Esophagus squamous epithelium (tissue), 5 donors: ENCODE measurements around the gene CPPED1. TPM values are rescaled to one million over a fixed set of nuclear protein-coding genes. Genes with fewer than 3 reads are reported as not detected.

Experiments
- DNase-seq: peaks from one replicate; lab custom pipeline; 2025; lab: John Stamatoyannopoulos, UW
- H3K27ac ChIP-seq, 4 donors: fragments of 200-600 bp; sonication (generic); one replicate each; pipeline ENCODE4 v1.5.1; 2016 to 2019; ENCODE audit warnings: mild to moderate bottlenecking in 1 of 4
- H3K27me3 ChIP-seq, 4 donors: fragments of 200-600 bp; sonication (generic); 1 replicate in 3 of 4; 2 replicates in 1 of 4; pipeline versions ENCODE4 v1.5.1 to v1.6.0; 2017 to 2021; ENCODE audit warnings: antibody characterized with exemption in 1 of 4
- H3K36me3 ChIP-seq, 3 donors: fragments of 200-600 bp; sonication (generic); one replicate each; pipeline ENCODE4 v1.5.1; 2016 to 2019
- H3K4me1 ChIP-seq, 3 donors: fragments of 200-600 bp; sonication (generic); one replicate each; pipeline ENCODE4 v1.5.1; 2017 to 2019
- H3K4me3 ChIP-seq, 4 donors: fragments of 200-600 bp; sonication (generic); 1 replicate in 3 of 4; 2 replicates in 1 of 4; pipeline ENCODE4 v1.5.1; 2016 to 2019; ENCODE audit warnings: mild to moderate bottlenecking in 2 of 4, moderate library complexity in 1 of 4
- H3K9me3 ChIP-seq, 3 donors: fragments of 200-600 bp; sonication (generic); one replicate each; pipeline ENCODE4 v1.5.1; 2016 to 2019
- POLR2A ChIP-seq, 4 donors: fragments of 450-650 bp; IDR thresholded peaks; one replicate each; pipeline ENCODE4 v1.6.1; 2017; ENCODE audit warnings: antibody characterized with exemption in 4 of 4, mild to moderate bottlenecking in 4 of 4, moderate library complexity in 3 of 4
- WGBS, 2 donors: methylation state at CpG; one replicate each; pipeline ENCODE4 v1.1.5; 2018; 5-methylcytosine and 5-hydroxymethylcytosine counted together
- intact Hi-C: fragments of 100-400 bp; cut with DNase I; formaldehyde crosslinking; loops from one replicate; pipeline ENCODE4 v1.15.0; 2022
- total RNA-seq, 4 donors: library from RNA; depleted of rRNA; stranded (reverse); fragments of >200 nt; gene quantifications; one replicate each; pipeline ENCODE4 v1.1.0, GENCODE V29; 2016
- TF ChIP-seq, protein P1 (sequence below), 6 experiments: fragments of 450-650 bp in 4 of 6; fragments of 200-600 bp in 2 of 6; sonication (generic) in 2 of 6; IDR thresholded peaks; one replicate each; pipeline ENCODE4 v1.5.1; 2016 to 2019; ENCODE audit warnings: antibody characterized with exemption in 6 of 6, mild to moderate bottlenecking in 4 of 6, moderate library complexity in 4 of 6
- donor health status: DM: yes; HTN: yes; CAD: no.

Gene CPPED1
- total RNA-seq, 4 donors from 2014 or later = 14.3 to 45.6 (median 16.8) TPM

DNA sequence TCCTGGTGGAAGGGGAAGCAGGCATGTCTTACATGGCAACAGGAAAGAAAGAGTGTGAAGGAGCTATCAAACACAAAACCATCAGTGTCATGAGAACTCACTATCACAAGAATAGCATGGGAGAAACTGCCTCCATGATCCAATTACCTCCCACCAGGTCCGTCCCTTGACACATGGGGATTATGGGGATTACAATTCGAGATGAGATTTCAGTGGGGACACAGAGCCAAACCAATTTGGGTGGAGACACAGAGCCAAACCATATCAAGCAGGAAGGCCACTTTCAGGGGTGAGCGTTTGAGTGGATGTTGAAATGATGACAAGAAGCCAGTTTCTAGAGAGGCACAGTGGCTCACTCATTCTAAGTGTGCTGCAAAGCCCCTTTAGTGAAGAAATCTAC is 143.8 kb downstream of the CPPED1 start:
- no peak for DNase-seq
- peaks cover 0 to 15% (median 0%) of the 10 kb centered on the region in 3 donors for H3K9me3 ChIP-seq
- no peak overlapping the region for H3K27ac ChIP-seq
- TF ChIP-seq POLR2A (IDR thresholded peaks at IDR 0.05) = no peak
- intact Hi-C loops = no loop called here
- no peak overlapping the region for H3K4me3 ChIP-seq
- WGBS, 2 donors = 71 to 80% methylated on average over 3 of the region's 3 CpGs
- H3K4me1 ChIP-seq = no peaks in the 10 kb centered on the region
- no peaks in the 10 kb centered on the region for H3K27me3 ChIP-seq
- H3K36me3 ChIP-seq = peaks cover 0 to 37% (median 0%) of the 10 kb centered on the region in 3 donors

DNA sequence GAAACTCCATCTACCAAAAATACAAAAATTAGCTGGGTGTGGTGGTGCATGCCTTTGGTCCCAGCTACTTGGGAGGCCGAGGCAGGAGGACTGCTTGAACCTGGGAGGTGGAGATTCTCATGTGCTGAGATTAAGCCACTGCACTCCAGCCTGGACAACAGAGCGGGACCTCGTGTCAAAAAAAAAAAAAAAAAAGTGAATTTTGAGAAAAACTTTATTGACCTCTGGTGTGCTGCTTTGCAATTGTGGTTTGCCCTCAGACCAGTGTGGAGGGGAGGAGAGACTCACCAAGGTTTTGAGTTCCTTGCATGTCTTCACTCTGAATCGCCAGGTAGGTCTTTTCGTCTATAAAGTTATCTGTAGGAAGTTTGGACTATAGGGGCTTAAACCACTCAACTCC is 145.2 kb downstream of the CPPED1 start:
- intact Hi-C loops = no loop called here
- 86 to 94% methylated on average over 5 of the region's 5 CpGs for WGBS, 2 donors
- H3K36me3 ChIP-seq = peaks cover 0 to 24% (median 0%) of the 10 kb centered on the region in 3 donors
- H3K4me3 ChIP-seq = no peak overlapping the region
- TF ChIP-seq, protein P1, sequence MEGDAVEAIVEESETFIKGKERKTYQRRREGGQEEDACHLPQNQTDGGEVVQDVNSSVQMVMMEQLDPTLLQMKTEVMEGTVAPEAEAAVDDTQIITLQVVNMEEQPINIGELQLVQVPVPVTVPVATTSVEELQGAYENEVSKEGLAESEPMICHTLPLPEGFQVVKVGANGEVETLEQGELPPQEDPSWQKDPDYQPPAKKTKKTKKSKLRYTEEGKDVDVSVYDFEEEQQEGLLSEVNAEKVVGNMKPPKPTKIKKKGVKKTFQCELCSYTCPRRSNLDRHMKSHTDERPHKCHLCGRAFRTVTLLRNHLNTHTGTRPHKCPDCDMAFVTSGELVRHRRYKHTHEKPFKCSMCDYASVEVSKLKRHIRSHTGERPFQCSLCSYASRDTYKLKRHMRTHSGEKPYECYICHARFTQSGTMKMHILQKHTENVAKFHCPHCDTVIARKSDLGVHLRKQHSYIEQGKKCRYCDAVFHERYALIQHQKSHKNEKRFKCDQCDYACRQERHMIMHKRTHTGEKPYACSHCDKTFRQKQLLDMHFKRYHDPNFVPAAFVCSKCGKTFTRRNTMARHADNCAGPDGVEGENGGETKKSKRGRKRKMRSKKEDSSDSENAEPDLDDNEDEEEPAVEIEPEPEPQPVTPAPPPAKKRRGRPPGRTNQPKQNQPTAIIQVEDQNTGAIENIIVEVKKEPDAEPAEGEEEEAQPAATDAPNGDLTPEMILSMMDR (IDR thresholded peaks at IDR 0.05) = no peak
- TF ChIP-seq POLR2A (IDR thresholded peaks at IDR 0.05) = no peak
- no peaks in the 10 kb centered on the region for H3K4me1 ChIP-seq
- peaks cover 0 to 15% (median 0%) of the 10 kb centered on the region in 3 donors for H3K9me3 ChIP-seq
- DNase-seq = no peak
- no peaks in the 10 kb centered on the region for H3K27me3 ChIP-seq
- H3K27ac ChIP-seq = no peak overlapping the region

DNA sequence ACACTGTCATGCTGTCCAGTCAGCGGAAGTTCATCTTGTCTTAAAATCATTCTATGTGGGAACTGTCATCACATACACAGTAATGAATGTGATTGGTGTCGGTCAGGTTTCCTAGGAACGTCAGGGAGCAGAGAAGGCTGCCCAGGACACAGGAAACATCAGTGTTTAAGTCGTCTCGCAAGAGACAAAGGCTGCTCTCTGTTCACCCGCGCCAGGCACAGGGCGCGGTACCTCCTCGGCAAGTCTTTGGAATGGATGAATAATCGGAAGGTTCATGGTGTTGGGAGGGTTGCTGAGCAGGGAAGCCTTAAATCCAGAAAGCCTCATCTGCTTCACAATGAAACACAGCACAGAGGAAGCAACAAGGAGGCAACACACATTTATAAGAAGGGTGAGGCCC is 148.2 kb downstream of the CPPED1 start:
- TF ChIP-seq, protein P1 (IDR thresholded peaks at IDR 0.05) = no peak
- TF ChIP-seq POLR2A (IDR thresholded peaks at IDR 0.05) = no peak
- no peak overlapping the region for H3K27ac ChIP-seq
- H3K4me3 ChIP-seq = no peak overlapping the region
- H3K4me1 ChIP-seq = no peaks in the 10 kb centered on the region
- no peak for DNase-seq
- peaks cover 0 to 15% (median 0%) of the 10 kb centered on the region in 3 donors for H3K9me3 ChIP-seq
- 65 to 80% methylated on average over 7 to 11 of the region's 11 CpGs for WGBS, 2 donors
- peaks cover 0 to 8% (median 0%) of the 10 kb centered on the region in 3 donors for H3K36me3 ChIP-seq
- H3K27me3 ChIP-seq = no peaks in the 10 kb centered on the region
- intact Hi-C loops = no loop called here

DNA sequence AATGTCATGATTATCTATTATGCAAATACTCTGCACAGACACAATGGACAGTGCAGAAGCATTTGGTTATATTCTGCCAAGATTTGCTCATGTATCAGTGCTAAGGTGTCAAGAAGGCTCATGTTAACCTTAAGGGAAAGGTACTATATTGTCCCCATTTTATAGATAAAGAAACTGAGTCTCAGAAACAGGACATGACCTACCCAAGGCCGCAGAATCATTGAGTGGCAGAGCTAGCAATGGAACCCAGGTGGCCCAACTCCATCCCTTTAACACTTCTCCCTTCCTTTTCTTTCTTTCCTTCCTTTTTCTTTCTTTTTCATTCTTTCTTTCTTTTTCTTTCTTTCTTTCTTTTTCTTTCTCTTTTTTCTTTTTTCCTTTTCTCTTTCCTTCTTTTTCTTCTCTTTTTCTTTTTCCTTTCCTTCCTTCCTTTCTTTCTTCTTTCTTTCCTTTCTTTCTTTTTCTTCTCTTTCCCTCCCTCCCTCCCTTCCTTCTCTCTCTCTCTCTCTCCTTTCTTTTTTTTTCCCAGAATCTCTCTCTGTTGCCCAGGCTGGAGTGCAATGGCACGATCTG is 149.8 kb downstream of the CPPED1 start:
- no peaks in the 10 kb centered on the region for H3K4me1 ChIP-seq

DNA sequence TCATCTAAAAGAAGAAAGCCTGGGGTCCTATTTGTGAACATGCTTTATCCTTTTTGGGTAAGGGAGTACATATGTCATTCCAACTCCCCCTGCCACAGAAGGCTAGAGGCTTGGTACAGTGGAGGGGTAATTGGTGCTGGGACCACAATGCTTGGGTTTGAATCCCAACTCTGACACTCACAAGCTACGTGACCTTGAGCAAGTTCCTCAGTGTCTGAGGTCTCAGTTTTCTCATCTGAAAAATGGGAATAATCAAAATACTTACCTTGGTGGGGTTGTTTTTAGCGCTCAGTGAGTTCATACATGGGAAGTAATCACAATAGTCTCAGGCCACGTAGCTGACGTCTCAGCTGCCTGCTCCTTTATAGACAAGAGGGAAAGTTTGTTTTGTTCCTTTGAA is 150.8 kb downstream of the CPPED1 start:
- TF ChIP-seq, protein P1 (IDR thresholded peaks at IDR 0.05) = no peak
- TF ChIP-seq POLR2A (IDR thresholded peaks at IDR 0.05) = no peak
- Histone ChIP-seq H3K4me3 (no peak overlapping the region), H3K27me3 (no peaks in the 10 kb centered on the region), H3K4me1 (no peaks in the 10 kb centered on the region), H3K9me3 (peaks cover 0 to 4% (median 0%) of the 10 kb centered on the region in 3 donors), H3K36me3 (no peaks in the 10 kb centered on the region), H3K27ac (no peak overlapping the region)
- WGBS, 2 donors = 78 to 80% methylated on average over 4 of the region's 4 CpGs
- intact Hi-C loops = no loop called here
- no peak for DNase-seq

More for the DNA sequence above, 149.8 kb downstream of the CPPED1 start:
- Histone ChIP-seq H3K27me3 (no peaks in the 10 kb centered on the region), H3K27ac (no peak overlapping the region), H3K9me3 (peaks cover 0 to 14% (median 0%) of the 10 kb centered on the region in 3 donors), H3K4me3 (no peak overlapping the region), H3K36me3 (peaks cover 0 to 8% (median 0%) of the 10 kb centered on the region in 3 donors)
- TF ChIP-seq POLR2A (IDR thresholded peaks at IDR 0.05) = no peak
- TF ChIP-seq, protein P1 (IDR thresholded peaks at IDR 0.05) = no peak
- DNase-seq = no peak
- WGBS, 2 donors = 67 to 83% methylated on average over 2 of the region's 2 CpGs
- intact Hi-C loops = no loop called here
